ENCODE data around the gene CLDN1.

CLDN1 gene

GRCh38 chr3:190258634-190259033 lies 63.6 kb downstream of the CLDN1 start:
- Histone ChIP-seq H3K4me1 (ENCODE audit: control insufficient read depth in 2 of 2, insufficient read depth in 1 of 2, low read depth in 1 of 2, low read length in 2 of 2) (peaks cover 4 to 8% of the 10 kb centered on the region in 2 donors), H3K18ac (ENCODE audit: low read length) (no peak overlapping the region), H3K4ac (ENCODE audit: low read length) (no peak overlapping the region), H2BK15ac (ENCODE audit: low read length) (no peak overlapping the region), H3K4me3 (ENCODE audit: low read length in 2 of 2) (no peak overlapping the region), H4K91ac (ENCODE audit: low read depth, low read length, poor library complexity) (no peak overlapping the region), H3K79me1 (ENCODE audit: low read depth, low read length) (no peaks in the 10 kb centered on the region), H4K8ac (ENCODE audit: low read depth, low read length) (no peak overlapping the region), H2BK12ac (ENCODE audit: low read length) (no peak overlapping the region), H3K4me2 (ENCODE audit: insufficient read depth, low read length, poor library complexity, severe bottlenecking) (no peak overlapping the region), H3K27me3 (ENCODE audit: control insufficient read depth in 3 of 3, insufficient read depth in 3 of 3, low read depth in 1 of 3, low read length in 3 of 3) (no peaks in the 10 kb centered on the region), H2AK5ac (ENCODE audit: low read depth, low read length) (no peak overlapping the region), H3K27ac (replicated peaks; ENCODE audit: low read length) (no peak overlapping the region), H3K14ac (ENCODE audit: low read length) (peak overlapping the region; percentile 21), H2BK120ac (ENCODE audit: low read depth, low read length) (no peak overlapping the region), H3K23ac (ENCODE audit: low read depth, low read length, poor library complexity) (no peak overlapping the region), H2BK5ac (ENCODE audit: low read length) (no peak overlapping the region), H3K9ac (ENCODE audit: low read depth, low read length, poor library complexity) (no peak overlapping the region), H3K9me3 (replicated peaks in 1 of 2; ENCODE audit: control insufficient read depth in 2 of 2, insufficient read depth in 1 of 2, low read depth in 1 of 2, low read length in 2 of 2) (peaks cover 0 to 2% of the 10 kb centered on the region in 2 donors), H3K36me3 (replicated peaks in 1 of 2; ENCODE audit: control insufficient read depth in 2 of 2, insufficient read depth in 2 of 2, low read length in 2 of 2) (no peaks in the 10 kb centered on the region), H2AFZ (ENCODE audit: low read length) (no peak overlapping the region)
- peak; percentile 33 for DNase-seq (ENCODE audit: low spot score)
- no CpG with 5 or more reads among the region's 5 CpGs for WGBS, 2 donors (ENCODE audit: extremely low coverage in 2 of 2, insufficient read length in 2 of 2, insufficient replicate concordance in 1 of 2)
